Neural progenitor cell (in vitro differentiated cells): Measurements from ENCODE around the gene NOS3.

Experiments used
- EZH2 ChIP-seq: fragments of 200-600 bp; sonication (generic); IDR thresholded peaks from 2 replicates; pipeline ENCODE4 v1.6.1; 2017; ENCODE audit warnings: antibody characterized with exemption, mild to moderate bottlenecking, moderate library complexity
- EZH2phosphoT487 ChIP-seq: fragments of 200-600 bp; sonication (generic); IDR thresholded peaks from 2 replicates; pipeline ENCODE4 v1.6.1; 2017; ENCODE audit warnings: antibody characterized with exemption
- TF ChIP-seq, protein P1 (sequence below): fragments of 200-600 bp; sonication (generic); IDR thresholded peaks from 2 replicates; pipeline ENCODE4 v1.5.1; 2017; ENCODE audit warnings: antibody characterized with exemption, mild to moderate bottlenecking

GRCh38 chr7:151058781-151059366 is 68.1 kb downstream of the NOS3 start:
- TF ChIP-seq EZH2 (peak; percentile 36), EZH2phosphoT487 (no peak)
- TF ChIP-seq, protein P1, sequence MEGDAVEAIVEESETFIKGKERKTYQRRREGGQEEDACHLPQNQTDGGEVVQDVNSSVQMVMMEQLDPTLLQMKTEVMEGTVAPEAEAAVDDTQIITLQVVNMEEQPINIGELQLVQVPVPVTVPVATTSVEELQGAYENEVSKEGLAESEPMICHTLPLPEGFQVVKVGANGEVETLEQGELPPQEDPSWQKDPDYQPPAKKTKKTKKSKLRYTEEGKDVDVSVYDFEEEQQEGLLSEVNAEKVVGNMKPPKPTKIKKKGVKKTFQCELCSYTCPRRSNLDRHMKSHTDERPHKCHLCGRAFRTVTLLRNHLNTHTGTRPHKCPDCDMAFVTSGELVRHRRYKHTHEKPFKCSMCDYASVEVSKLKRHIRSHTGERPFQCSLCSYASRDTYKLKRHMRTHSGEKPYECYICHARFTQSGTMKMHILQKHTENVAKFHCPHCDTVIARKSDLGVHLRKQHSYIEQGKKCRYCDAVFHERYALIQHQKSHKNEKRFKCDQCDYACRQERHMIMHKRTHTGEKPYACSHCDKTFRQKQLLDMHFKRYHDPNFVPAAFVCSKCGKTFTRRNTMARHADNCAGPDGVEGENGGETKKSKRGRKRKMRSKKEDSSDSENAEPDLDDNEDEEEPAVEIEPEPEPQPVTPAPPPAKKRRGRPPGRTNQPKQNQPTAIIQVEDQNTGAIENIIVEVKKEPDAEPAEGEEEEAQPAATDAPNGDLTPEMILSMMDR: no peak
